ENCODE results near the gene SECISBP2L.

- TF ChIP-seq POLR2AphosphoS5 (IDR thresholded peaks at IDR 0.05) (no peak), POLR2A (IDR thresholded peaks at IDR 0.05) (no peak), CTCF (IDR thresholded peaks at IDR 0.05) (no peak)
Measured at GRCh38 chr15:49041426-49041825, 4.8 kb downstream of the SECISBP2L start.
